ENCODE data around the gene TANGO6.

TANGO6 gene

GRCh38 chr16:69073181-69073702 lies 229.9 kb downstream of the TANGO6 start:
- H3K9me3 ChIP-seq (replicated peaks in 1 of 11), result no peaks in the 10 kb centered on the region
- no peak overlapping the region for H3K4me3 ChIP-seq
- no peak overlapping the region for H3K4me2 ChIP-seq
- H3K27me3 ChIP-seq, result no peaks in the 10 kb centered on the region
- no peaks in the 10 kb centered on the region for H3K4me1 ChIP-seq
- no peak overlapping the region for H3K27ac ChIP-seq
- peaks cover 0 to 20% (median 0%) of the 10 kb centered on the region in 11 experiments; a peak in 2 of 22 replicates for H3K36me3 ChIP-seq
- H3K9ac ChIP-seq, result no peak overlapping the region
- H4K20me1 ChIP-seq, result no peaks in the 10 kb centered on the region
- TF ChIP-seq Cebpa-rat (IDR thresholded peaks at IDR 0.05), result no peak

- H3K36me3 ChIP-seq, result peaks cover 0 to 11% (median 0%) of the 10 kb centered on the region in 11 experiments; a peak in 2 of 22 replicates
- H3K9me3 ChIP-seq (replicated peaks in 1 of 11), result no peaks in the 10 kb centered on the region
- no peak for TF ChIP-seq Cebpa-rat (IDR thresholded peaks at IDR 0.05)
- H3K9ac ChIP-seq, result no peak overlapping the region
- no peak overlapping the region for H3K4me2 ChIP-seq
- H3K4me3 ChIP-seq, result no peak overlapping the region
- no peak overlapping the region for H3K27ac ChIP-seq
- no peaks in the 10 kb centered on the region for H4K20me1 ChIP-seq
- H3K4me1 ChIP-seq, result no peaks in the 10 kb centered on the region
- H3K27me3 ChIP-seq, result no peaks in the 10 kb centered on the region
Observed at GRCh38 chr16:69077251-69077650, 233.9 kb downstream of the TANGO6 start.

- Histone ChIP-seq H3K4me3 (no peak overlapping the region), H3K9ac (no peak overlapping the region), H3K27ac (no peak overlapping the region), H3K4me2 (no peak overlapping the region), H3K36me3 (peaks cover 0 to 15% (median 0%) of the 10 kb centered on the region in 11 experiments; a peak in 6 of 22 replicates), H4K20me1 (no peaks in the 10 kb centered on the region), H3K27me3 (no peaks in the 10 kb centered on the region), H3K4me1 (no peaks in the 10 kb centered on the region), H3K9me3 (replicated peaks in 1 of 11) (no peaks in the 10 kb centered on the region)
- TF ChIP-seq Cebpa-rat (IDR thresholded peaks at IDR 0.05), result no peak
Observed at GRCh38 chr16:69078073-69078472, 234.7 kb downstream of the TANGO6 start.

- H3K27me3 ChIP-seq, result no peaks in the 10 kb centered on the region
- H3K9ac ChIP-seq, result no peak overlapping the region
- TF ChIP-seq Cebpa-rat (IDR thresholded peaks at IDR 0.05), result no peak
- no peak overlapping the region for H3K27ac ChIP-seq
- H3K36me3 ChIP-seq, result peaks cover 0 to 31% (median 12%) of the 10 kb centered on the region in 11 experiments; a peak in 14 of 22 replicates
- H3K4me1 ChIP-seq, result no peaks in the 10 kb centered on the region
- no peak overlapping the region for H3K4me2 ChIP-seq
- no peaks in the 10 kb centered on the region for H4K20me1 ChIP-seq
- no peak overlapping the region for H3K4me3 ChIP-seq
- no peaks in the 10 kb centered on the region for H3K9me3 ChIP-seq (replicated peaks in 1 of 11)
Observed at GRCh38 chr16:69079697-69080096, 236.4 kb downstream of the TANGO6 start.

- Histone ChIP-seq H3K36me3 (peaks cover 0 to 32% (median 21%) of the 10 kb centered on the region in 11 experiments; a peak in 16 of 22 replicates), H3K4me3 (no peak overlapping the region), H3K4me2 (no peak overlapping the region), H3K4me1 (peaks cover 0 to 7% (median 6%) of the 10 kb centered on the region in 10 experiments; a peak in 15 of 20 replicates), H3K9ac (no peak overlapping the region), H3K27ac (no peak overlapping the region), H4K20me1 (no peaks in the 10 kb centered on the region), H3K27me3 (no peaks in the 10 kb centered on the region), H3K9me3 (replicated peaks in 1 of 11) (no peaks in the 10 kb centered on the region)
- no peak for TF ChIP-seq Cebpa-rat (IDR thresholded peaks at IDR 0.05)
Observed at GRCh38 chr16:69083306-69083941, 240.1 kb downstream of the TANGO6 start.

GRCh38 chr16:69084289-69084688 lies 241.0 kb downstream of the TANGO6 start:
- Histone ChIP-seq H3K27me3 (no peaks in the 10 kb centered on the region), H4K20me1 (0 out of 22 replicates have a peak, but pooled peaks cover 0 to 2% (median 0%) of the 10 kb centered on the region in 11 experiments), H3K9ac (no peak overlapping the region), H3K4me3 (no peak overlapping the region), H3K36me3 (peaks cover 0 to 32% (median 21%) of the 10 kb centered on the region in 11 experiments; a peak in 16 of 22 replicates), H3K27ac (no peak overlapping the region), H3K9me3 (replicated peaks in 1 of 11) (no peaks in the 10 kb centered on the region), H3K4me2 (no peak overlapping the region), H3K4me1 (peaks cover 0 to 7% (median 6%) of the 10 kb centered on the region in 10 experiments; a peak in 15 of 20 replicates)
- TF ChIP-seq Cebpa-rat (IDR thresholded peaks at IDR 0.05), result no peak

- Histone ChIP-seq H3K4me3 (no peak overlapping the region), H3K9ac (no peak overlapping the region), H3K27ac (no peak overlapping the region), H3K36me3 (peaks cover 0 to 32% (median 21%) of the 10 kb centered on the region in 11 experiments; a peak in 16 of 22 replicates), H3K9me3 (replicated peaks in 1 of 11) (no peaks in the 10 kb centered on the region), H4K20me1 (peaks cover 0 to 6% (median 0%) of the 10 kb centered on the region in 11 experiments; a peak in 1 of 22 replicates), H3K4me2 (no peak overlapping the region), H3K27me3 (no peaks in the 10 kb centered on the region), H3K4me1 (peaks cover 0 to 10% (median 6%) of the 10 kb centered on the region in 10 experiments; a peak in 15 of 20 replicates)
- TF ChIP-seq Cebpa-rat (IDR thresholded peaks at IDR 0.05), result peak in 3 of 11 experiments; percentile 7 to 50 (median 47); a peak in 3 of 22 replicates
Observed at GRCh38 chr16:69085032-69085695, 241.8 kb downstream of the TANGO6 start.

- peaks cover 0 to 32% (median 21%) of the 10 kb centered on the region in 11 experiments; a peak in 16 of 22 replicates for H3K36me3 ChIP-seq
- no peaks in the 10 kb centered on the region for H3K27me3 ChIP-seq
- no peak for TF ChIP-seq Cebpa-rat (IDR thresholded peaks at IDR 0.05)
- H3K4me2 ChIP-seq, result peak overlapping the region in 7 of 11 experiments; percentile 25 to 57 (median 31); a peak in 12 of 22 replicates
- 0 out of 22 replicates have a peak overlapping the region, but pooled peaks of 4 of the 11 experiments have one; percentile 9 to 22 (median 16) for H3K27ac ChIP-seq
- H3K9ac ChIP-seq, result no peak overlapping the region
- H3K4me1 ChIP-seq, result peaks cover 0 to 10% (median 6%) of the 10 kb centered on the region in 10 experiments; a peak in 15 of 20 replicates
- H4K20me1 ChIP-seq, result peaks cover 0 to 6% (median 0%) of the 10 kb centered on the region in 11 experiments; a peak in 1 of 22 replicates
- H3K9me3 ChIP-seq (replicated peaks in 1 of 11), result no peaks in the 10 kb centered on the region
- H3K4me3 ChIP-seq, result no peak overlapping the region
Observed at GRCh38 chr16:69087161-69087581, 243.8 kb downstream of the TANGO6 start.

- Histone ChIP-seq H3K4me2 (no peak overlapping the region), H3K4me1 (peaks cover 0 to 10% (median 6%) of the 10 kb centered on the region in 10 experiments; a peak in 15 of 20 replicates), H3K4me3 (no peak overlapping the region), H3K27me3 (no peaks in the 10 kb centered on the region), H3K9me3 (replicated peaks in 1 of 11) (no peaks in the 10 kb centered on the region), H4K20me1 (peaks cover 0 to 6% (median 0%) of the 10 kb centered on the region in 11 experiments; a peak in 1 of 22 replicates), H3K27ac (no peak overlapping the region), H3K36me3 (peaks cover 0 to 24% (median 17%) of the 10 kb centered on the region in 11 experiments; a peak in 15 of 22 replicates), H3K9ac (no peak overlapping the region)
- TF ChIP-seq Cebpa-rat (IDR thresholded peaks at IDR 0.05), result no peak
Observed at GRCh38 chr16:69088684-69089083, 245.4 kb downstream of the TANGO6 start.
